Amniotic stem cell (primary cell): ENCODE measurements around the gene CPT2.
"Not testable (repeated sequence)": the region's sequence is repeated elsewhere in the genome, so short reads cannot be mapped to it uniquely, and the experiment has no call there.

Experiments used
- DNase-seq: peaks from one replicate; lab custom pipeline; 2025; lab: John Stamatoyannopoulos, UW

CPT2 gene

DNA sequence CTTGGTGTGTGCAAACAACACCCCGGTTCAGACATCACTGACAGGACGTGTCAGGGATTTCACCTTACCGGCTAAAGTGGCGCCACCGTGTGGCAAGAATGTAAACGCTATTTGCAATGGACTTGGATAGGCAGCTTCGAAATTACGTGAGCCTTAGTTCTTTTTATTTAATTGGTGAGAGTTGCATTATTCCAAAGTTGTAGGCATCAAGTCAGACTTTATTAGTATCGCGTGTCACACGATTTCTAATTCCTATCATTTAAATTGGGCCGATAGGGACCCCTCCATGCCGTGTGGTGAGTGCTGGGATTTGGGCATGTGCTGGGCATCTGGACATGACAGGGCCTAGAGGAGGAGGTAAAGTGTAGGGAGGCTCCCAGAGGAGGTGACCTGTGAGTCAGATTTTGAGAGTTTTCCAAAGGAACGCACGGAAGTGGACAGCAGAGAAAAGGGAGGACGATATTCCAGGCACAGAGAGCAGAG, 14.5 kb upstream of the CPT2 start:
- peak; percentile 19 for DNase-seq

DNA sequence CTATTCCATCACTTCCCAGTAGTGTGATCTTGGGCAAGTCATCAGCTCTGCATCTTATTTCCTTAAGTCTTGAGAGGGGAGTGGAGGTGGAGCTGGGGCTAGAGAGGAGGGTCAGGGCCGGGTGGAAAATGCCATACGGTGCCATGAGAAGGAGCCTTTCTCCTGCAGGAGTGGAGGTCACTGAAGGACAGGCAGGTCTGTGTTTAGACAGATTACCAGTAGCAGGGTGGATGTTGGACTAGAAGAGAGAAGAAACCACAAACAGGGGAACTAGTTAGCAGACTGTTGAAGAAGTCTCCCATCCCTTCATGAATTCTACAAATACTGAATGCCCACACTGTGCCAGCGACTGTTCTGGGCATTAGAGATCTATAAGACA, 13.9 kb upstream of the CPT2 start:
- DNase-seq: no peak

DNA sequence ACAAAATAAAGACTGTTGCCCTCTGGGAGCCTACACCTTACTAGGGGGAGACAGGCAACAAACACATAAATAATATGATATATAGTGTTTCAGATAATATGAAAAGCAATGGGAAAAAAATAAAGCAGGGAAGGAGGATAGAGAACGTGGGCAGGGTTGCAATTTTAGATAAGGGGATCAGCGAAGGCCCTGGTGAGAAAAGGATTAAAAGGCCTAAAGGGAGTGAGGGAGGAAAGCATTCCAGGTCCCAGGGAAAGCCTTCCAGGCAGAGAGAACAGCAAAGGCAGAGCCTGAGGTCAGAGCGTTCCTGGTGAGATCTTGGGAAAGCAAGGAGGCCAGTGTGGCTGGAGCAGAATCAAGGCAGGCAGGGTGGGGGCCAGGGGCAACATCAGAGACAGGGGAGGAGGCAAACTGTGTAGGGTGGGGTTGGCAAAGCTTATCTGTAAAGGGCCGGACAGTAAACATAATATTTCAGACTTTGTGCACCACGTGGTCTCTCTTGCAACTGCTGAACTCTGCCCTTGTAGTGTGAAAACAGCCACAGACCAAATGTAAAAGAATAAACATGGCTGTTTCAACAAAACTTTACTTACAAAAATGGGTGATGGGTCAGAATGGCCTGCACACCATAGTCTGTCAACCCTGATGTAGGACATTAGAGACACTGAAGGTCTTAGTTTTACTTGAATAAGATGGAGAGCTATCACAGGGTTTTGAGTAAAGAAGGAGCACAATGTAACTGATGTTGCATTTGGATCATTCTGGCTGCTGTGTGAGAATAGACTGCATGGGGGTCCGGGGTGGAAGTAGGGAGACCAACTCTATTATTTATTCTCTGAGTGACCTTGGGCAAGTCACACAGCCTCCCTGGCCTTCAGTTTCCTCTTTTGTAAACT, 13.3 kb upstream of the CPT2 start:
- DNase-seq: no peak

DNA sequence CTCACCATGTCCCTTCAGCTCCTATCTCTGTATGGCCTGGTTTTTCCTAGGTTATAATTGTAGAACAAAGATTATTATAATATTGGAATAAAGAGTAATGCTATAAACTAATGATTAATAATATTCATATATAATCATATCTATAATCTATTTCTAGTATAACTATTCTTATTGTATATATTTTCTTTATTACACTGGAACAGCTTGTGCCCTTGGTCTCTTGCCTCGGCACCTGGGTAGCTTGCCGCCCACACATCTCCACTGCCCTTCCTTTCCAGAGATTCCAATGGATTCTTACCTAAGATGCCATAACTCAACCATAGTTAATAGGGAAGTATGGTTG, 10.7 kb upstream of the CPT2 start:
- DNase-seq: not testable (repeated sequence)

DNA sequence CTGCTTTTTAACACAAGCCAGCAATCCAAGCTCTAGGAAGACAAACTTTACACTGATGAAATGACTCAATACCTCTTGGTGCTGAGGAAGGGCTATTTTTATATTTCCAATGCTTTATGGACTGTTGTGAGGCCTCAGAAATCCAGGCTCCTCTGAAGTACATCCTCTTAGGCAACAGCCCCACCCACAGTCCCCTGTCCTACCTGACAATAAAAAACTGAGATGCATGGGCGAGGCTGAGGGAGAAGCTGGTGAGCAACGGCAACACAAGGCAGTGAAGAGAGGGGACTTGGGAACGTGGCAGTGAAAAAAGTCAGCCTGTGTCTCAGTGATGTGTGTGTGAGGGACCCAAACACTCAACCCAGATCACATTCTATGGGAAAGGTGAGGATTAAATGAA, 10.1 kb upstream of the CPT2 start:
- no peak for DNase-seq

DNA sequence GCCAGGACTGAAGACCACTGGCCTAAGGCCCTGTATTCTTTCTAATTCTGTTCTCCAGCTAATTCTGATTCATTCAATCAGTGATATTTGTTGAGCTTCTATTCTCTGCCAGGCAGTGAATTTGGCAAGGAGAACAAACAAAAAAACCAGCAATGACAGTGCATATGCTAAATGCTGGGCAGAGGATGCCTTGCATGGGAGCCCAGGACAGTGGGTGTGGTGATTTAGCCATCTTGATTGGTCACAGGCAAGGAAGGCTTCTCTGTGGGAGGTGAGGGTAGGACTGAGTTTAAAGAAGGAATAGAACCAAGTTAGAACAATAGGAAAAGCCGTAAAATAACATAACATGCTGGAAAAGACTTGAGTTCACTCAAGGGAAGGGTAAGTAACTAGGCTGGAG, 9.2 kb upstream of the CPT2 start:
- DNase-seq: no peak

DNA sequence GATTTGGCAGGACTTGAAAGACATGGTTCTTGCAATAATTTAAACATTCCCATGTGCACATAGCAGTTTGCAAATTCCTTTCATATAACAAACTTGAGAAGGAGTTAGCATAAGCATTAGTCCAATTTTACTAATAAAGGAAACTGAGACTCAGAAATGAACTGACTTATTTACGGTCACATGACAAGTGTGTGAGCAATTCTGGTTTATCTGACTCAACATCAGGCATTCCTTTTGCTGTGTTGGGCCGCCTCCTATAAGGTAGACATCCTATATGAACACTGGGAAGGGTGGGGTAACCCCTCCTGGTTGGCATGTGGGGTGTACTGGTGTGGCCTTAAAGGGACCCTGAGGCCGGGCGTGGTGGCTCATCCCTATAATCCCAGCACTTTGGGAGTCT, 8.5 kb upstream of the CPT2 start:
- DNase-seq: no peak

DNA sequence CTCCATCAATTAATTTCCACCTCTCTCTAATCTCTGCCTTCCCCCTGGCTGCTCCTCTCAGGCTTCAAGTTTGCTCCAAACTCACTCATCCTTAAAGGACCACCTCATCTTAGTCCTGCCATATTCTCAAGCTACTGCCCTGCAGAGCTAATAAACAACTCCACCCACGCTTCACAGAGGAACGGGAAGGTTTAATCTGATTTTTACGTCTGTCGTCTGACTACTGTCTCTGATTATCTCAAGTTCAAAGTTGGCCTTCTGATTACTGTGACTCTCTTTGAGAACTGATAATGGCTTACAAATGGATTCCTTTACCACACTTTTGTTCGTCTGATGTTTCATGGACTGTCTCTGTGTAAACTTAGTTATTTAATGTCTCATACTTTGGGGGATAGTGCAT, 7.6 kb upstream of the CPT2 start:
- DNase-seq: no peak

DNA sequence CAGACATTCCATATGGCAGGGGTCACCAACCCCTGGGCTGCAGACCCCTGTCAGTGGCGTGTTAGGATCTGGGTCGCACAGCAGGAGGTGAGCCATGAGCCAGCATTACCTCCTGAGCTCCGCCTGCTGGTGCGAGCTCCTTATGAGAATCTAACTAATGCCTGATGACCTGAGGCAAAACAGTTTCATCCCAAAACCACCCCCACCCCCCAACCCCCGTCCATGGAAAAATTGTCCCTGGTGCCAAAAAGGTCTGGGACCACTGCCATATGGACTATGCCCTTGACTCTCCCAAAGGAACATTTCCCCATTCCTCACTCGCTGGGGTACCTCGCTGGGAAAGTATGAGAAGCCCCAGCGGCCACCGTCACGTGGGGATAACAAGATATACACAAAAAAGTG, 6.4 kb upstream of the CPT2 start:
- DNase-seq: no peak

DNA sequence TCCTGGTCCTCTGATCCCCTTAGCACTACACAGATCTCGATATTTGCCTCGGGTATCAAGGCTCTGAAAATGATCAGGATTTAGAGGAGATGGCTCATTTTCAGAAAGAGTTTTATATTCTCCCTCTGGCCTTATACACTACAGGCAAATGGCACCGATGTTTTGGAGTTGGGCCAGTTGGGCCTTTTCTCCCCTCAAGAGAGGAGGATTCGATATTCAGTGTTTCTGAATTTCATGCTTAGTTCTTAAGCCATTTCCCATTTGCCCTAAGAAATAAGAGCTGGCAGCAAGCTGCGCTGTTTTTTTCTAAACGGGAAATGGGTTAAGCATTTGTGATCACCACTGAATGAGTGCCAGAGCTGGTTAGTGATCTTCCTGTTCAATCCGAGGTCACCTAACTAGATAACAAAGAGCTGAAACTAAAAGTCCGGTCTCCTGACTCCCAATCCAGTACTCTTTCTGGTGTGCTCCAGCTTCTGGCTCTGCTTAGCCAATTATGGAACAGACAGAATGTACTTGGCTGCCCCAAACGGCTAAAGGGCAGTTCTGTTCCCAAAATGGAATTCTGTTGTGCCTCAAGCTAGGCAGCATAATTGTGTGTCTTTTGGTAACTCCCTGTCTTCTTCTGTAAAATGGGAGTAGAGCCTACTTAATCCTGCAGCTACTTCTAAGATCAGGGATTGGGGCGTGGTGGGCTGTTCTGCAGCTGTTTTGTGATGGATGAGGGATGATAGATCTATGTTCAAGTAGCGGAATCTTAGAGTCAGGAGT, 1.2 kb upstream of the CPT2 start:
- no peak for DNase-seq

DNA sequence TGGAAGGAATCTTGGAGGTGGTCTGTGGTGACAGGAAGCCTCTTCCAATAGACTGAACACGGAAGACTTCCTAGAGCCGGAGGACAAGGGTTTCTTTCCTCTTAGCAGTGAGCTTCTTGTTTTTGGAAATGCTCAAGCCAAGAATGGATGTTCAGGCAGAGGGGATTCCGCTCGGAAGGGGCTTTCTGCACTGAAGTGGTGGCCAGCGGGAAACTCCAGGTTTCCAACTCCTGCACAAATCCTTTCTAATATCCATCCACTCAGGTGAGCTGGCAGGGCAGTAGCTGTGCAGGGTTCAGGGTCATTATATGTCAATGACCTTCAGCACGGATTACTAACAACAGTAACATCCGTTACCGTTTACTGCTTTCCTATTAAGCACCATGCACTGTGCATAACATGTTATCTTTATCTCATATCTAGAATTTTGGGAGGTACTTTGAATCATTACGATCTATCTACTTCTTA, 573 bp upstream of the CPT2 start:
- no peak for DNase-seq

DNA sequence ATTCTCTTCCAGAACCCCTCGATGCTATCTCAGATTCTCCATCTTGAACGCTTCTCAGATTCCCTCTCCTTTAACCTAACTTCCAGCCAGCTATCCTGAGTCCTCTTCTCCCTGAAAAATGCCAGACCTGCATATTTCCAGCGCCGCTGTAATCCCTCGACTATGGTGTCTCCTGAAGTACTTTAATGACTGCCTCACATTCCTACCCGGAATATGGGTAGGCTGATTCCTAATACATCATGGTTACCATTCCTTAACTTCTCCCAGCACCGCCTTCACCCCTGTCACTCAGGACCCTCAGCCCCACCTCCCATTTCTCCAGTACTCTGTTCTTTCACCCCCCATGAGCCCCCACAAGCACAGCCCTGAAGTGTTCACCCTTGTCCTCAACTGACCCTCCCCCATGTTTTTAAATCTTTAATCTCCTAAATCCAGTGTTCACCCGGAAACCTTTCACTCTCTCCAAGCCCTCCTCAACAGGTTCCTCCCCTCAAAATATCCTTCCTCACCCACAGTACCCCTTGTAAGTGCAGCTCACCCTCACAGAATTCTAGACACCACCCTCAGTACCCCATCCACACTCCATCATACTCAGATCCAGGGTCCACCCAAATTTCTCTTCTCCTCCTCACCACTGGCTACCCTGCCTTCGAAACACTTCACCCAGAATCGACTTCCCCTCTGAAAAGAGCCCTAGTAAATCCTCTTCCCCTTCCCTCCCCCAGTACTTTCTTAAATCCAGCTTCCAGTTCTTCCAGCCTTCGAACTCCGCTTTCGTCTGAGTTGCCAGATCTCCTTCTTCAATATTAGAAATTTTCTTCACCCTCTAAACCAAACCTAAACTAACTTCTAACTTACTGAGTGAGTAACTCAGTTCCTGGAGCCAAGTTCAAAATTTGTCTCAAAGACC, 922 bp downstream of the CPT2 start:
- no peak for DNase-seq

DNA sequence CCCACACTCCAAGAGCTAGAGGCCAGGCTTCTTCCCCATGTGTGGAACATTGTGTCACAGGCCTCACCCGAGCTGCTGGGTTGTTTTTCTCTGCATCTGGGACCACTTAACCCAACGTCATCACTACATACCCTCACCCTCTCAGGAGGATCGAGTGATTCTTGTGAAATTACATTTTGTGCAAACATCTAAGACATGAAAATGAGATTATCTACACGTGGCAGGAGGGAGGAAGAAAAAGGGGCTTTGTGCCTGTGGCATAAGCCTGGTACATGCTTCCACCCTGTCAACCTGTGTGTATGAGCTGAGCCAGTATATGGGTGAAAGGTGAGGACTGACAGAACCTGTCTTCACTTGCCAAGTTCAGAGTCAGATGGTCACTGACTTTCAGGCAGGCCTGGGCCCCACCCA, 1.6 kb downstream of the CPT2 start:
- no peak for DNase-seq

DNA sequence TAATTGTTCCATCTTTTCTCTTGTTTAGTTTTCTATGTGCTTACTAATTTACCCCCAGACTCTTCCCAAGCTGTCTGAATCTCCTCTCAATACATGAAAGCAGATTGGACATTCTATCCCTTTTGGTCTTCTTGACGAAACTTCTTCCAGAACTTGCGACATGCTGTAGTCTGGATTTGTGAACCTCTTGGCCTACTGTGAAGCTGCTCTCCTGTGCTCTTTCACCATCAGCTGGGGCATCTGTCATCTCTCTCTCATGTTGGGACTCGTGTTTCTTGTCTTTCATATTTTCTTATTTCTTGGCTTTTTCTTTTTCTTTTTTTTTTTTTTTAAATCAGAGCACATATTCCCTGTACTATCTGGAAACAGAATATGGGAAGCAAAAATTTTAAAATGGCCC, 6.8 kb downstream of the CPT2 start:
- DNase-seq: no peak

DNA sequence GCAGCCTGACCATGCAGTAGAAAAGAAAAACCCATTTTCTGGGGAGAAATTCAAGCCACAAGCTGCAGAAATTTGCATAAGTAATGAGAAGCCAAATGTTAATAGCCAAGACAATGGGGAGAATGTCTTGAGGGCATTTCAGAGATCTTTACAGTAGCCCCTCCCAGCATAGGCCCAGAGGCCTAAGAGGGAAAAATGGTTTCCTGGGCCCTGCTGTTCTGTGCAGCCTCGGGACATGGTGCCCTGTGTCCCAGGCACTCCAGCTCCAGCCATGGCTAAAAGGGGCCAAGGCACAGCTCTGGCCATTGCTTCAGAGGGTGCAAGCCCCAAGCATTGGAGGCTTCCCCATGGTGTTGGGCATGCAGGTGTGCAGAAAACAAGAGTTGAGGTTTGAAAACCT, 8.9 kb downstream of the CPT2 start:
- DNase-seq: not testable (repeated sequence)

DNA sequence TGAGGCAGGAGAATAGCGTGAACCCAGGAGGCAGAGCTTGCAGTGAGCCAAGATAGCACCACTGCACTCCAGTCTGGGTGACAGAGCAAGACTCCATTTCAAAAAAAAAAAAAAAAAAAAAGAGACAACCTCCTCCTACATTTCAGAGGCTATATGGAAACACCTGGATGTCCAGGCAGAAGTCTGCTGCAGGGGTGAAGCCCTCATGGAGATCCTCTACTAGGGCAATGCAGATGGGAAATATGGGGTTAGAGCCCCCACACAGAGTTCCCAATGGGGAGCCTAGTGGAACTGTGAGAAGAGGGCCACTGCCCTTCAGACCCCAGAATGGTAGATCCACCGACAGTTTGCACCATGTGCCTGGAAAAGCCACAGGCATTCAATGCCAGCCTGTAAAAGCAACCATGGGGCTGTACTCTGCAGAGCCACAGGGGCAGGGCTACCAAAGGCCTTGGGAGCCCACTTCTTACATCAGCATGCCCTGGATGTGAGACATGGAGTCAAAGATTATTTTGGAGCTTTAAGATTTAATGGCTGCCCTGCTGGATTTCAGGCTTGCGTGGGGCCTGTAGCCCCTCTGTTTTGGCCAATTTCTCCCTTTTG, 9.6 kb downstream of the CPT2 start:
- DNase-seq: not testable (repeated sequence)

DNA sequence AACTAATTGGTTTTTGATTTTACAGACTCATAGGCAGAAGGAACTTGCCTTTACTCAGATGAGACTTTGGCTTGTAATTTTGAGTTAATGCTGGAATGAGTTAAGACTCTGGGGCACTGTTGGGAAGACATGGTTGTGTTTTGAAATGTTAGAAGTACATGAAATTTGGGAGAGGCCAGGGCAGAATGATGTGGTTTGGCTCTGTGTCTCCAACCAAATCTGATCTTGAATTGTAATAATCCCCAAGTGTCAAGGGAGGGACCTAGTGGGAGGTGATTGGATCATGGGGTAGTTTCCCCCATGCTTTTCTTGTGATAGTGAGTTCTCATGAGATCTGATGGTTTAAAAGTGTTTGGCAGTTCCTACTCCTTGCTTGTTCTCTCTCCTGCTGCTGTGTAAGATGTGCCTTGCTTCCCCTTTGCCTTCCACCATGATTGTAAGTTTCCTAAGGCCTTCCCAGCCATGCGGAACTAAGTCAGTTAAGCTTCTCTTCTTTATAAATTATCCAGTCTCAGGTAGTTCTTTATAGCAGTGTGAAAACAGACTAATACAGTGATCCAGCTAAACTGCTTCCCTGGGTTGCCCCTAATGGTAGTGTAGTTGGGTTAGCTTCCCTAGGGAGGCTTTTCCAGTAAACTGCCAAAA, 10.2 kb downstream of the CPT2 start:
- no peak for DNase-seq

DNA sequence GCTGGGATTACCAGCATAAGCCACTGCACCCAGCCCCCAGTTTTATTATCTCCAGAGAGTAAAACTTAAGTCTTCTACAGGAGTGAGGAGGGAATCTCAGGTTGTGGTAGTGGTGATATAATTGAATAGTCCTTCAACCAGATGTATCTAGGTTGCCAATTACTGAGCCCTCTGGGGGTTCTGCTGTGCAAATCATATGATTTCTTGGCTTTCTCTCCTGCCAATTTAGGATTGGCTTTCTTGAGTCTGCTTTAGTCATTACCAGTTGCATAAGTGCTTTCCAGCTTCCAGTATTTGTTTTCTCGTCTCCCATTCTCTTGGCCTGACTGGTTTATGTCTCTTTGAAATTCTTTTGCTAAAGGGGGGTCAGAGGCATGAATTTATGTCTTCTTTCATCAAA, 11.1 kb downstream of the CPT2 start:
- DNase-seq: no peak

DNA sequence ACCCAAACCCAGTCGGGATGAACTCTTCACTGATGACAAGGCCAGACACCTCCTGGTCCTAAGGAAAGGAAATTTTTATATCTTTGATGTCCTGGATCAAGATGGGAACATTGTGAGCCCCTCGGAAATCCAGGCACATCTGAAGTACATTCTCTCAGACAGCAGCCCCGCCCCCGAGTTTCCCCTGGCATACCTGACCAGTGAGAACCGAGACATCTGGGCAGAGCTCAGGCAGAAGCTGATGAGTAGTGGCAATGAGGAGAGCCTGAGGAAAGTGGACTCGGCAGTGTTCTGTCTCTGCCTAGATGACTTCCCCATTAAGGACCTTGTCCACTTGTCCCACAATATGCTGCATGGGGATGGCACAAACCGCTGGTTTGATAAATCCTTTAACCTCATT, 13.7 kb downstream of the CPT2 start:
- DNase-seq: no peak

DNA sequence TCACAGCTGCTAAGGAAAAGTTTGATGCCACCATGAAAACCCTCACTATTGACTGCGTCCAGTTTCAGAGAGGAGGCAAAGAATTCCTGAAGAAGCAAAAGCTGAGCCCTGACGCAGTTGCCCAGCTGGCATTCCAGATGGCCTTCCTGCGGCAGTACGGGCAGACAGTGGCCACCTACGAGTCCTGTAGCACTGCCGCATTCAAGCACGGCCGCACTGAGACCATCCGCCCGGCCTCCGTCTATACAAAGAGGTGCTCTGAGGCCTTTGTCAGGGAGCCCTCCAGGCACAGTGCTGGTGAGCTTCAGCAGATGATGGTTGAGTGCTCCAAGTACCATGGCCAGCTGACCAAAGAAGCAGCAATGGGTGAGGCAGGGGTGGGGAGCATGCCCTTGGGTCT, 14.3 kb downstream of the CPT2 start:
- no peak for DNase-seq

DNA sequence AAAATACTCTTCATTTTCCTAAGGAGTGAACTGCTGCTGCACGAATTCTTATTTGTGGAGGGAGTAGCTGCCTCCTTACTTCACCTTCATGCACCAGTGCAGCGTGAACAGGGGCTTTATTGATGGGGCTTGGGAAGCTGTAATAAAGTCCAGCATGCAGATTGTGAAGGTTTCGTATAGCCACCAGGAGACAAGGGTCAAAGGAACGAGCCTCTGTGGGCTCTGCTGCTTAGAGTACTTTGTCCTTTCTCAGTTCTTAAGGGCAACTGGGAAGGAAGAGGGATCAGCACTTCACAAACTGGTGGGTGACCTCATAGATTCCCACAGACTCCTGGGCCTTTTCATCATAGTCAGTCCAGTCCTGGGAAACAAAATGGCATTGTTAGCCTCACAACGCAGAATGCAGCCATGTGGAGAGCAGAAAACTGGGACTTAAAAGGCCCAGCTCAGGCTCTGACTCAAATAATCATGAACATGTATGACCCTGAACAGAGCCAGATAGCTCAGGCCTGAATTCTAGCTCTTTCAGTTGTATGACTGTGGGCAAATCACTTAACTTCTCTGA, 17.8 kb downstream of the CPT2 start:
- no peak for DNase-seq
